ENCODE data around the gene SMPD3. TPM values are rescaled to one million over a fixed set of nuclear protein-coding genes. Genes with fewer than 3 reads are reported as not detected.

SMPD3 gene
- total RNA-seq, 1 donor from 2014 or later: 0.16 TPM

DNA sequence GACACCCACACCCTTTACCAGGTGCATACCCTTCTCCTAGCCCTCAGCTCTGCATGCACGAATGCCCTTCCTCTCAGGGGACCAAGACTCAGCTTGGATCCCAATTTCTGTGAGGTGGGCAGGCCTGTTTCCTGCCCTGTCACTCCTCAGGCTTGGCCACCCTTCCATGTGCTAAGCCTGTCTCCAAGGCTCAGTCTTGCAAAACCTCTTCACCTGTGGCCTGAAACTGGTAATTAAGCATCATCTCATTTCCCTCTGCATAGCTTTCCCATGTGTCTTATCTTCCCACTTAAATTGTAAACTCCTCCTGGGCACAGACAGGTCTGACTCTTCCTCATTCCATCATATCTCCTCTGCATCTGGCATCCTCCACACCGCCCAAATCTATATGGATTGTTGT lies 31.0 kb upstream of the SMPD3 start:
- TF ChIP-seq, protein P1, sequence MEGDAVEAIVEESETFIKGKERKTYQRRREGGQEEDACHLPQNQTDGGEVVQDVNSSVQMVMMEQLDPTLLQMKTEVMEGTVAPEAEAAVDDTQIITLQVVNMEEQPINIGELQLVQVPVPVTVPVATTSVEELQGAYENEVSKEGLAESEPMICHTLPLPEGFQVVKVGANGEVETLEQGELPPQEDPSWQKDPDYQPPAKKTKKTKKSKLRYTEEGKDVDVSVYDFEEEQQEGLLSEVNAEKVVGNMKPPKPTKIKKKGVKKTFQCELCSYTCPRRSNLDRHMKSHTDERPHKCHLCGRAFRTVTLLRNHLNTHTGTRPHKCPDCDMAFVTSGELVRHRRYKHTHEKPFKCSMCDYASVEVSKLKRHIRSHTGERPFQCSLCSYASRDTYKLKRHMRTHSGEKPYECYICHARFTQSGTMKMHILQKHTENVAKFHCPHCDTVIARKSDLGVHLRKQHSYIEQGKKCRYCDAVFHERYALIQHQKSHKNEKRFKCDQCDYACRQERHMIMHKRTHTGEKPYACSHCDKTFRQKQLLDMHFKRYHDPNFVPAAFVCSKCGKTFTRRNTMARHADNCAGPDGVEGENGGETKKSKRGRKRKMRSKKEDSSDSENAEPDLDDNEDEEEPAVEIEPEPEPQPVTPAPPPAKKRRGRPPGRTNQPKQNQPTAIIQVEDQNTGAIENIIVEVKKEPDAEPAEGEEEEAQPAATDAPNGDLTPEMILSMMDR (IDR thresholded peaks at IDR 0.05; ENCODE audit: borderline replicate concordance): no peak

DNA sequence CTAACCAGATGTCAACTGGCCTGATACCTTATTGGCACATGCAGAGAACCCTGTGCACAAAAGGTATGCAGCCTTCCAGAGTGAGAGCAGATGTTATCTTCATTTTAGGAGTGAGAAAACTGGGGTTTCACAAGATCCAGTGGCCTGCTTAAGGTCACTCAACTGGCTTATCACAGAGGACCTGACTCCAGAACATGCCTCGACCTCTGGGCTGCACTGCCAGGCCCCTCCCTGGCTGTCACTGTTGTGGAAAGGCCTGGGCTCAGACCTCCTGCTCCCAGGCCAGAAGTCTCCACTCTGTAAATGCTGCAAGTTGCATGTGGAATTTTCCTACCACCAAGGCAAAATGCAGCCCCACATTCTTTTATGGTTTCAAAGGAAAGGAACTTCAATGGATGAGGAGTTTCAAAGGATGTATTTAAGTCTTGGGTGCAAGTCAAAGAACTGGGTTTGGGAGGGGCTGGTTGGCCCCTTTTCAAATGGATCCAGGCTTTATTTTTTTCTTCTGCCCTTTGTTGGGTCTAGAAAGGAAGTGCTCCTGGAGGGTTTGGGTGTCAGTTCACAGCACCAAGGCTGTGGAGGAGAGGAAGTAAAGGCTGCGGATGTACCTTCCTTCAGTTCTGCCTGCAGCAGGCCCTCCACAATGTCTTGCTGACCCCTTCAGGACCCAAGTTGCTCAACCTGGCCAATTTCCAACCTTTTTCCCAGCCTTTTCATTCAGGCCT lies 30.4 kb upstream of the SMPD3 start:
- no peak for DNase-seq
- Histone ChIP-seq H3K9me3 (replicated peaks) (peaks cover 5% of the 10 kb centered on the region), H3K27ac (replicated peaks) (no peak overlapping the region), H3K4me3 (no peak overlapping the region), H3K36me3 (no peaks in the 10 kb centered on the region), H3K4me1 (peaks cover 16% of the 10 kb centered on the region), H3K27me3 (ENCODE audit: low read depth) (no peaks in the 10 kb centered on the region)
- intact Hi-C loops (cut with micrococcal nuclease): no loop called here
- TF ChIP-seq, protein P1 (IDR thresholded peaks at IDR 0.05; ENCODE audit: borderline replicate concordance): no peak

More for the DNA sequence above, 31.0 kb upstream of the SMPD3 start:
- intact Hi-C loops (cut with micrococcal nuclease): no loop called here
- H3K27ac ChIP-seq (replicated peaks): no peak overlapping the region
- H3K36me3 ChIP-seq: no peaks in the 10 kb centered on the region
- DNase-seq: no peak
- H3K4me3 ChIP-seq: no peak overlapping the region
- H3K9me3 ChIP-seq (replicated peaks): peaks cover 5% of the 10 kb centered on the region
- no peaks in the 10 kb centered on the region for H3K27me3 ChIP-seq (ENCODE audit: low read depth)
- peaks cover 13% of the 10 kb centered on the region for H3K4me1 ChIP-seq

DNA sequence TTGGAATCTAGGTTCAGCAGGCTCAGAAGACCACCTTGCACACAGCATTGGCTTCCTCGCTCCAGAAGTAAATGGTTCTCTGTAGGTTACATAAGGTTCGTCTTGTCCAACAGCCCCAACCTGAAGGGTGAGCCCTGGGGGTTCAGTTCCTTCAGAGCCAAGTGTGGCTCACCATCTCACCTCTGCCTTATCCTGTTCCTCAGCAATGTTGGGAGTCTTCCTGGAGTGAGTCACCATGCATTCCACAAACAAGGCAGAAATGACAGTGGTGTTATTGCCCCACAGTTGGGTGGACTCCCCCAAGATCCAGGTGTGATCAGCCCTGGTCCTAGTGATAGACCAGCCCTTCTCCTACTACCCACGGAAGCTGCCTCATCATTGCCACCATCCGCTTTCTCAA lies 26.8 kb upstream of the SMPD3 start:
- peaks cover 30% of the 10 kb centered on the region for H3K4me1 ChIP-seq
- H3K27me3 ChIP-seq (ENCODE audit: low read depth): no peaks in the 10 kb centered on the region
- no peaks in the 10 kb centered on the region for H3K36me3 ChIP-seq
- intact Hi-C loops (cut with micrococcal nuclease): no loop called here
- H3K27ac ChIP-seq (replicated peaks): no peak overlapping the region
- TF ChIP-seq, protein P1 (IDR thresholded peaks at IDR 0.05; ENCODE audit: borderline replicate concordance): no peak
- no peak for DNase-seq
- no peaks in the 10 kb centered on the region for H3K9me3 ChIP-seq (replicated peaks)
- H3K4me3 ChIP-seq: no peak overlapping the region

DNA sequence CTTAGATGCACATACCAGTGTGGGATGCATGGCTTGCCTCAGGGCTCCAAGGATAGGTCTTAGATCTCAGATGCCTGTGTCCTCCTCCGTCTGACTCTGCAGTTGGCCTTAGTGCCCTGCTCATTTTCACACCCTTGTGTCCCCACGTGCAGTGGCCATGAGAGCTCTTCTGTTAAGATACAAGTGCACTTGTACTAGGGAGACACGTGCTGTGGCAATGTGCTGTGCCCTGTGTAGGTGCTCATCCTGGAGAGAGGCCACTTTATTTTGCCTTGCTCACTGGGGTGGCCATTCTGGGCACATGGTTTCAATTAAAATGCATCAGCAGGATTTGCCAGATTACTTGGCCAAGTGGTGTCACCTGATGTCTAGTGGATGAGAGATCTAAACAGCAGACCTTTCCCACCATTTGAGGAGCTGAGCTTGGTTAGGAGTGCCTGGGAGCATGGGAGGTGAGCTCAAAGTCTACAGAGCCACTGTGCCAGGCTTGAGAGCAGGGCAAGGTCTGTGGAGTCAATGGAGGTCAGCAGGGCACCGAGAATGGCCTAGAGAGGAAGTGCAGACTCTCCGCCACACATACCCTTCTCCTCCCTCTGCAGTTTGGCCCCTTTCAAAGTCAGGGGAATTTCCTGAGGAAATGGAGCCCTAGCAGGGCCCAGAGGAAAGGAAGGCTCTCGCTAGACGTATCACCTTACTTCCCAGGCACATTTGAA lies 25.2 kb upstream of the SMPD3 start:
- intact Hi-C loops (cut with micrococcal nuclease): no loop called here
- no peak overlapping the region for H3K27ac ChIP-seq (replicated peaks)
- no peaks in the 10 kb centered on the region for H3K9me3 ChIP-seq (replicated peaks)
- no peak overlapping the region for H3K4me3 ChIP-seq
- no peaks in the 10 kb centered on the region for H3K36me3 ChIP-seq
- DNase-seq: no peak
- H3K27me3 ChIP-seq (ENCODE audit: low read depth): no peaks in the 10 kb centered on the region
- H3K4me1 ChIP-seq: peaks cover 36% of the 10 kb centered on the region
- TF ChIP-seq, protein P1 (IDR thresholded peaks at IDR 0.05; ENCODE audit: borderline replicate concordance): no peak

DNA sequence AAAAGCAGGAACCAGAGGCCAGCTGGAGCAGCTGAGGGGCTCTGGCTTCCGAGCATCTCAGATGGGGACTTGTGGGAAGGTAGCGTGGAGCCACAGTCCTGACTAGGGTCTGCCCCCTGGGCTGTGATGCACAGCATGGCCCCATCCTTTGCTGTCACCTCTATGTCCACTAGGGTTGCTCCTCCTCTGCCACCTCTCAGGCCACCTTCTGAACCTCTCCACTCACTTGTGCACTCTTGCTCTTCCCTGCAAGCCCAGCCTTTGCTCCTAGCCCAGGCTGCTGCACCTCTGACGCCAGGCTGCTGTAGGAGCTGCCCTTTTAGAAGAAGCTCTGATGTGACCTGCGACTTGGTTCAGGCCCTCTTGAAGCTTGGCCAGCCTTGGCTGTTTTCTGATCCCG lies 24.3 kb upstream of the SMPD3 start:
- H3K4me1 ChIP-seq: peaks cover 33% of the 10 kb centered on the region
- H3K4me3 ChIP-seq: no peak overlapping the region
- DNase-seq: no peak
- no peaks in the 10 kb centered on the region for H3K27me3 ChIP-seq (ENCODE audit: low read depth)
- TF ChIP-seq, protein P1 (IDR thresholded peaks at IDR 0.05; ENCODE audit: borderline replicate concordance): no peak
- H3K9me3 ChIP-seq (replicated peaks): no peaks in the 10 kb centered on the region
- intact Hi-C loops (cut with micrococcal nuclease): no loop called here
- no peaks in the 10 kb centered on the region for H3K36me3 ChIP-seq
- H3K27ac ChIP-seq (replicated peaks): no peak overlapping the region
